PC-9 (cell line): Measurements from ENCODE around the gene ABTB2. TPM values are rescaled to one million over a fixed set of nuclear protein-coding genes. Genes with fewer than 3 reads are reported as not detected.

Experiments
- BruUV-seq: library from RNA; stranded (reverse); fragments of 400-500 nt; replicated peaks from 2 replicates; lab custom pipeline; 2021; lab: Mats Ljungman, UMichigan
- CTCF ChIA-PET: fragments of 300-600 bp; sonication (Branson Sonifier 250); formaldehyde crosslinking; loops from one replicate; lab custom pipeline; 2022; ENCODE audit warnings: antibody characterized with exemption; lab: Charles Lee
- POLR2A ChIA-PET: fragments of 300-600 bp; sonication (Branson Sonifier 250); formaldehyde crosslinking; loops from one replicate; lab custom pipeline; 2022; ENCODE audit warnings: antibody characterized with exemption; ENCODE audit not compliant: unreplicated experiment; lab: Charles Lee
- DNase-seq, 2 experiments: peaks; one replicate each; pipeline versions ENCODE4 v3.0.0 to v3.0.0-alpha.2; 2015 to 2022; ENCODE audit warnings: mixed read lengths in 1 of 2
- H2AFZ ChIP-seq: fragments of 200-600 bp; sonication (generic); 2 replicates; pipeline ENCODE4 v1.8.1; 2017; ENCODE audit warnings: antibody characterized with exemption
- H3F3A ChIP-seq: fragments of 200-600 bp; sonication (generic); 2 replicates; pipeline ENCODE4 v1.8.1; 2017; ENCODE audit warnings: antibody characterized with exemption, mild to moderate bottlenecking, low read depth; ENCODE audit not compliant: insufficient read depth
- H3K27ac ChIP-seq: fragments of 200-600 bp; sonication (generic); 2 replicates; pipeline ENCODE4 v1.6.1; 2016; ENCODE audit warnings: mixed run types
- H3K27me3 ChIP-seq: fragments of 200-600 bp; sonication (generic); 2 replicates; pipeline ENCODE4 v1.6.1; 2016; ENCODE audit warnings: low read depth, mixed run types; ENCODE audit not compliant: insufficient read depth
- H3K36me3 ChIP-seq: fragments of 200-600 bp; sonication (generic); 2 replicates; pipeline ENCODE4 v1.6.1; 2016; ENCODE audit warnings: low read depth, mixed run types
- H3K4me1 ChIP-seq: fragments of 200-600 bp; sonication (generic); replicated peaks from 2 replicates; pipeline ENCODE4 v1.6.1; 2016; ENCODE audit warnings: mixed run types; ENCODE audit not compliant: insufficient read depth
- H3K4me2 ChIP-seq: fragments of 200-600 bp; sonication (generic); 2 replicates; pipeline ENCODE4 v1.6.1; 2017; ENCODE audit warnings: mixed run types
- H3K4me3 ChIP-seq: fragments of 200-600 bp; sonication (generic); 2 replicates; pipeline ENCODE4 v1.6.1; 2016; ENCODE audit warnings: mixed run types
- H3K79me2 ChIP-seq: fragments of 200-600 bp; sonication (generic); 2 replicates; pipeline ENCODE4 v1.6.1; 2017; ENCODE audit warnings: low read depth, mixed run types
- H3K9me2 ChIP-seq: fragments of 200-600 bp; sonication (generic); 2 replicates; pipeline ENCODE4 v1.8.1; 2017; ENCODE audit warnings: mild to moderate bottlenecking; ENCODE audit not compliant: insufficient read depth
- H3K9me3 ChIP-seq: fragments of 200-600 bp; sonication (generic); 2 replicates; pipeline ENCODE4 v1.8.1; 2016; ENCODE audit warnings: low read depth; ENCODE audit not compliant: insufficient read depth
- H4K20me1 ChIP-seq: fragments of 200-600 bp; sonication (generic); 2 replicates; pipeline ENCODE4 v1.8.1; 2017; ENCODE audit not compliant: insufficient read depth
- EZH2 ChIP-seq: fragments of 200-600 bp; sonication (generic); IDR thresholded peaks from 2 replicates; pipeline ENCODE4 v1.8.0; 2017; ENCODE audit warnings: antibody characterized with exemption, low read depth
- intact Hi-C: fragments of 100-400 bp; cut with micrococcal nuclease; formaldehyde crosslinking; loops from one replicate; pipeline ENCODE4 v1.10.0; 2022; ENCODE audit not compliant: unreplicated experiment
- total RNA-seq: library from RNA; stranded (reverse); gene quantifications from 2 replicates; pipeline ENCODE4 v1.2.3, GENCODE V29; 2021
- TF ChIP-seq, protein P1 (sequence below): fragments of 200-600 bp; sonication (generic); conservative IDR thresholded peaks from 2 replicates; pipeline ENCODE4 v1.6.1; 2017; ENCODE audit warnings: mixed run types, antibody characterized with exemption, mild to moderate bottlenecking, moderate library complexity

Gene ABTB2
- total RNA-seq, 1 experiment from 2014 or later = 12.9 TPM

DNA sequence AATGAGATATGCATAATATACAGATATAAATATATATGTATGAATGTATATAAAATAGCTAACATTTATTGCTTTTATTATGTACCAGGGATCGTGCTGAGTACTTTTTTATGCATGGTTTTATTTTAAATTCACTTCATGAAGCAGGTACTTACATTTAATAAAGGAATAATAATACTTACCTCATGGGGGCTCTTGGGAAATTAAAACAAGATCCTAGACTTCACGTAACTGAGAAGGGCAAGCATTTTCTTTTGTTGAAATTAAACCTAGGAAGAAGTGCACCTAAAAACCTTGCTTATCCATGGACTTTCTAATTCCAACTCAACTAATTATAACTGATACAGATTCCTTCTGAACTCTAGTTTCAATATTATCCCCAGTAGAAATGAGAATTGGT, 40.0 kb upstream of the ABTB2 start:
- no peaks in the 10 kb centered on the region for H3K36me3 ChIP-seq
- H3K4me1 ChIP-seq = peaks cover 33% of the 10 kb centered on the region
- no peaks in the 10 kb centered on the region for H4K20me1 ChIP-seq
- CTCF ChIA-PET = no interaction called here
- H3K4me3 ChIP-seq = no peak overlapping the region
- peaks cover 13% of the 10 kb centered on the region for H3F3A ChIP-seq
- no peak for DNase-seq
- H2AFZ ChIP-seq = no peak overlapping the region
- no peak for TF ChIP-seq EZH2
- TF ChIP-seq, protein P1, sequence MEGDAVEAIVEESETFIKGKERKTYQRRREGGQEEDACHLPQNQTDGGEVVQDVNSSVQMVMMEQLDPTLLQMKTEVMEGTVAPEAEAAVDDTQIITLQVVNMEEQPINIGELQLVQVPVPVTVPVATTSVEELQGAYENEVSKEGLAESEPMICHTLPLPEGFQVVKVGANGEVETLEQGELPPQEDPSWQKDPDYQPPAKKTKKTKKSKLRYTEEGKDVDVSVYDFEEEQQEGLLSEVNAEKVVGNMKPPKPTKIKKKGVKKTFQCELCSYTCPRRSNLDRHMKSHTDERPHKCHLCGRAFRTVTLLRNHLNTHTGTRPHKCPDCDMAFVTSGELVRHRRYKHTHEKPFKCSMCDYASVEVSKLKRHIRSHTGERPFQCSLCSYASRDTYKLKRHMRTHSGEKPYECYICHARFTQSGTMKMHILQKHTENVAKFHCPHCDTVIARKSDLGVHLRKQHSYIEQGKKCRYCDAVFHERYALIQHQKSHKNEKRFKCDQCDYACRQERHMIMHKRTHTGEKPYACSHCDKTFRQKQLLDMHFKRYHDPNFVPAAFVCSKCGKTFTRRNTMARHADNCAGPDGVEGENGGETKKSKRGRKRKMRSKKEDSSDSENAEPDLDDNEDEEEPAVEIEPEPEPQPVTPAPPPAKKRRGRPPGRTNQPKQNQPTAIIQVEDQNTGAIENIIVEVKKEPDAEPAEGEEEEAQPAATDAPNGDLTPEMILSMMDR = no peak
- H3K27ac ChIP-seq = no peak overlapping the region
- no TSS peak for BruUV-seq
- no peaks in the 10 kb centered on the region for H3K9me2 ChIP-seq
- no peak overlapping the region for H3K4me2 ChIP-seq
- POLR2A ChIA-PET = no interaction called here
- H3K9me3 ChIP-seq = peaks cover 8% of the 10 kb centered on the region; the same call in 1 of the 2 replicates
- intact Hi-C loops = loop anchor here (5.0 kb wide), 1 partner anchor 39 kb away; the partner anchor contains the start of gene CAT
- H3K79me2 ChIP-seq = no peaks in the 10 kb centered on the region
- no peaks in the 10 kb centered on the region for H3K27me3 ChIP-seq

DNA sequence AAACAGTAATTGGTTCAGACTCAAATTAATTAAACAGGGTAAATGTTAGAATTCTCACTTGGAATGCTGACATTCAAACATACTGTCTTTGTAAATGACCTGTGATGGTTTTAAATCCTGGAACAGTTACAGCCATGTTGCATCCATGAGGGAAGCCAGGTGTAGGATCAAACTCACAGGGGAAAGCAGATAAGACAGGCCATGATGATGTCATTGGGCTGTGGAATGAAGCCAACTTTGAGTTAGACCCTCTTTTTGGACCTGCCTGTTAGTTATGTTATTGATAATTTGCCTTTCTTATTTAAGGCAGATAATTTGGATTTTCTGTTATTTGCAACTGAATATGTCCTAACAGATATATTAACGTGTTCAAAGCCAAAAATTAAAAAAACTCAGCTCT, 39.3 kb upstream of the ABTB2 start:
- ChIA-PET POLR2A (no interaction called here), CTCF (no interaction called here)
- no TSS peak for BruUV-seq
- Histone ChIP-seq H3K9me3 (peaks cover 10% of the 10 kb centered on the region; the same call in 1 of the 2 replicates), H4K20me1 (no peaks in the 10 kb centered on the region), H3K27ac (no peak overlapping the region), H2AFZ (no peak overlapping the region), H3K4me2 (no peak overlapping the region), H3K79me2 (no peaks in the 10 kb centered on the region), H3K4me1 (peaks cover 33% of the 10 kb centered on the region), H3K9me2 (no peaks in the 10 kb centered on the region), H3K36me3 (no peaks in the 10 kb centered on the region), H3K4me3 (no peak overlapping the region), H3F3A (peaks cover 13% of the 10 kb centered on the region), H3K27me3 (no peaks in the 10 kb centered on the region)
- DNase-seq = no peak
- TF ChIP-seq, protein P1 = no peak
- no peak for TF ChIP-seq EZH2
- intact Hi-C loops = loop anchor here (5.0 kb wide), 1 partner anchor 40 kb away; the partner anchor contains the start of gene CAT

DNA sequence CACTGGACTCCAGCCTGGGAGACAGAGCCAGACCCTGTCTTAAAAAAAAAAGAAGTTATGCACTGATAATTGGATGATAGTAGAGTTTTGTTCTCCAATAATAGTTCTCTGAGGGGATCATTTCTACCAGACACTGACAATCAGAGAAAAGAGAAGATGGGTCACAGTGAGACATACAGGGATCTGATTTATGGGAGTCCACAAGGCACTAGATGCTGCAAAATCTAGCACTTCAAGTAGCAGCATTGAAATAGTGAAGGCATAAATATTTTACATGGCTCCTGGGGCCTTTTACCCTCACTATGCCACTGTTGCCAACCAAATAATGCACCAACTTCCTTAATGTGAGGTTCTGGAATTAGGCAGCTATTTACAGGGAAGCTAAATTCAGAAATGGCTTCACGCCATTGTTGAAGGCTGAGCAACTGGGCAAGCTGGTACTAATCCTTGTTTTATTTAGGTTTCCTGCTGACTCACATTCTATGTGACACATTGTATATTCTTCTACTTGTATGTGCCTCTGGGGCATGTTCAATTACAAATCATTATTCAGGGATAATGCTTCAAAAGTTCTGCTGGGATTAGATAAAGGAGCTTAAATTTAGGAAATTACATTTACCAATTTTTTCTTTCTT, 38.2 kb upstream of the ABTB2 start:
- intact Hi-C loops = loop anchor here (5.0 kb wide), 1 partner anchor 41 kb away; the partner anchor contains the start of gene CAT
- no peaks in the 10 kb centered on the region for H3K9me2 ChIP-seq
- H3K4me1 ChIP-seq = peaks cover 33% of the 10 kb centered on the region
- H3K4me3 ChIP-seq = no peak overlapping the region
- no TSS peak for BruUV-seq
- TF ChIP-seq EZH2 = no peak
- TF ChIP-seq, protein P1 = no peak
- no peaks in the 10 kb centered on the region for H4K20me1 ChIP-seq
- DNase-seq = peak; percentile 51 to 95
- H3K27me3 ChIP-seq = no peaks in the 10 kb centered on the region
- H2AFZ ChIP-seq = no peak overlapping the region
- H3K27ac ChIP-seq = peak overlapping the region; percentile 77
- ChIA-PET POLR2A (interaction anchor here (0.6 to 0.9 kb wide), 6 partner anchors 19 to 1533 kb away, joined by 3 to 4 read pairs (median 4); partner anchors contain the start of gene CAT), CTCF (interaction anchor here (0.5 to 0.8 kb wide), 4 partner anchors 16 to 175 kb away, joined by 3 to 13 read pairs (median 3); no protein-coding TSS in a partner anchor)
- H3F3A ChIP-seq = peaks cover 13% of the 10 kb centered on the region
- peak overlapping the region; percentile 35 for H3K4me2 ChIP-seq
- peaks cover 10% of the 10 kb centered on the region; the same call in 1 of the 2 replicates for H3K9me3 ChIP-seq
- H3K36me3 ChIP-seq = no peaks in the 10 kb centered on the region
- no peaks in the 10 kb centered on the region for H3K79me2 ChIP-seq
